ENCODE data around the gene ABCB11.
"Not testable (repeated sequence)": the region's sequence is repeated elsewhere in the genome, so short reads cannot be mapped to it uniquely, and the experiment has no call there.

ABCB11 gene

DNA sequence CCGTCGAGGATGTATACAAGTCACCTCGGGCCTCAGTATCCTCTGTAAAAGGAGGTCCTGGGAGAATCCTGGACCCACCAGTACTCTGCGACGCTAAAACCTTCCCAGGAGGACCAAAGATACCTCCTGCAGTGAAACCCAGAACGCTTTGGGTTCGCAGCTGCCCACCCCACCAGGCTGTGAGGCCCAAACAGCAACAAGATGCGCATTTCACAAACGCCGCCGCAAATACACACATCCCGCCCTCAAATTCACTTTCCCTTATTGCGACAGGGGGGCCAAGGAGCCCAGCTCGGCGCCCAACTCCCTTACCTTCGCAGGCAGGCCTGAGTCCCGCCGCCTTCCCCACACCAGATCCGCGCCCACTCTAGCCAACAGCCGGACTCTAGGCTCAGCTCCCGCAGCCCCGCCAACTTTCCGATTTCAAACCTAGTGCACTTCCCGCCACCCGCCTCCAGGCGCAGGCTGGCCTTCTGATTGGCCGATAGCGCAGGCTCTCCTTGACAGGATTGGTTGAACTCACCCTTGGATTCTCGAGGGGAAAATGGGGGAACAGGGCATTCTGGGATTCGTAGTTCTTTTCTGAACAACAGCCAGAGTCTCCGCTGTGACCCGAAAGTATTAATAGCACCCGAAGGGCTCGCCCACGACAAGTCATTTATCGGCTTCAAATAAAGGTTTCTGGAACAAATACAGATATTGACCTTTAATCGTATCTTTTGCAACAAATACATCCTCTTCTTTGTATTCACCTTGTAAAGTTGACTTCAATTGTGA, 140.9 kb downstream of the ABCB11 start, which contains the start of gene SPC25:
TSS of gene SPC25 (minus strand) at position 425 of the 777 bp plus-strand sequence. CDS start 911 bp downstream, outside the sequence.
- Histone ChIP-seq H3K27me3 (ENCODE audit: low read depth, low read length) (no peaks in the 10 kb centered on the region), H3K27ac (ENCODE audit: low read length) (peak within 1 kb of the TSS; percentile 15; the same call in 1 of the 2 replicates), H3K9me3 (ENCODE audit: insufficient read depth, low read length) (no peaks in the 10 kb centered on the region), H3K79me2 (ENCODE audit: low read length) (peaks cover 12% of the 10 kb centered on the region), H2AFZ (ENCODE audit: low read depth, low read length) (peak within 1 kb of the TSS; percentile 98), H3K9ac (ENCODE audit: low read length) (peak within 1 kb of the TSS; percentile 76), H4K20me1 (ENCODE audit: insufficient read depth, low read length) (no peaks in the 10 kb centered on the region), H3K4me3 (ENCODE audit: low read length) (peak within 1 kb of the TSS; percentile 85), H3K36me3 (replicated peaks; ENCODE audit: low read depth, low read length) (peaks cover 13% of the 10 kb centered on the region), H3K4me2 (ENCODE audit: low read length) (peak within 1 kb of the TSS; percentile 88), H3K4me1 (ENCODE audit: low read length) (peaks cover 9% of the 10 kb centered on the region)
- TF ChIP-seq, protein P1, sequence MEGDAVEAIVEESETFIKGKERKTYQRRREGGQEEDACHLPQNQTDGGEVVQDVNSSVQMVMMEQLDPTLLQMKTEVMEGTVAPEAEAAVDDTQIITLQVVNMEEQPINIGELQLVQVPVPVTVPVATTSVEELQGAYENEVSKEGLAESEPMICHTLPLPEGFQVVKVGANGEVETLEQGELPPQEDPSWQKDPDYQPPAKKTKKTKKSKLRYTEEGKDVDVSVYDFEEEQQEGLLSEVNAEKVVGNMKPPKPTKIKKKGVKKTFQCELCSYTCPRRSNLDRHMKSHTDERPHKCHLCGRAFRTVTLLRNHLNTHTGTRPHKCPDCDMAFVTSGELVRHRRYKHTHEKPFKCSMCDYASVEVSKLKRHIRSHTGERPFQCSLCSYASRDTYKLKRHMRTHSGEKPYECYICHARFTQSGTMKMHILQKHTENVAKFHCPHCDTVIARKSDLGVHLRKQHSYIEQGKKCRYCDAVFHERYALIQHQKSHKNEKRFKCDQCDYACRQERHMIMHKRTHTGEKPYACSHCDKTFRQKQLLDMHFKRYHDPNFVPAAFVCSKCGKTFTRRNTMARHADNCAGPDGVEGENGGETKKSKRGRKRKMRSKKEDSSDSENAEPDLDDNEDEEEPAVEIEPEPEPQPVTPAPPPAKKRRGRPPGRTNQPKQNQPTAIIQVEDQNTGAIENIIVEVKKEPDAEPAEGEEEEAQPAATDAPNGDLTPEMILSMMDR (IDR thresholded peaks at IDR 0.05; ENCODE audit: low read depth, low read length), result no peak
- TF ChIP-seq EZH2phosphoT487 (IDR thresholded peaks at IDR 0.05; ENCODE audit: low read depth), result no peak

DNA sequence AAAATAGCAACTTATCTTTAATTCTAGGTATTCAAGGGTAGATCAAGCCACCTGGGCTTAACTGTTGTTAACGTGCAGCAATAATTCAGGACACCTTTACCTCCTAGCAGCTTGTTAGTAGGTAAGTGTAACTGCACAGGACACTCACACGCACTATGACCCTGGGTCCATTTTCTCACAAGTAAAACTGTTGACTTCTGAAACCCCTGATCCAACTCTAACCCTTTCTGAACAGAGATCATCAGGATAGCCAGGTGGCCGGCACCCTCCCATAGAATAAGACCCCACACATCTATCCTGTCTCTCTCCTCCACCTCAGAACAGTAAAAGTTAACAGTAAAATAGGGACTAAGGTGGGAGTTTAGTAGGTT, 141.5 kb downstream of the ABCB11 start:
- Histone ChIP-seq H4K20me1 (ENCODE audit: insufficient read depth, low read length) (no peaks in the 10 kb centered on the region), H3K9ac (ENCODE audit: low read length) (peak overlapping the region; percentile 76), H3K27me3 (ENCODE audit: low read depth, low read length) (no peaks in the 10 kb centered on the region), H3K27ac (ENCODE audit: low read length) (no peak overlapping the region), H3K4me2 (ENCODE audit: low read length) (peak overlapping the region; percentile 88), H2AFZ (ENCODE audit: low read depth, low read length) (peak overlapping the region; percentile 96), H3K36me3 (replicated peaks; ENCODE audit: low read depth, low read length) (peaks cover 13% of the 10 kb centered on the region), H3K79me2 (ENCODE audit: low read length) (peaks cover 12% of the 10 kb centered on the region), H3K9me3 (ENCODE audit: insufficient read depth, low read length) (no peaks in the 10 kb centered on the region), H3K4me3 (ENCODE audit: low read length) (peak overlapping the region; percentile 85), H3K4me1 (ENCODE audit: low read length) (peaks cover 9% of the 10 kb centered on the region)
- TF ChIP-seq EZH2phosphoT487 (IDR thresholded peaks at IDR 0.05; ENCODE audit: low read depth), result no peak
- TF ChIP-seq, protein P1 (IDR thresholded peaks at IDR 0.05; ENCODE audit: low read depth, low read length), result no peak

DNA sequence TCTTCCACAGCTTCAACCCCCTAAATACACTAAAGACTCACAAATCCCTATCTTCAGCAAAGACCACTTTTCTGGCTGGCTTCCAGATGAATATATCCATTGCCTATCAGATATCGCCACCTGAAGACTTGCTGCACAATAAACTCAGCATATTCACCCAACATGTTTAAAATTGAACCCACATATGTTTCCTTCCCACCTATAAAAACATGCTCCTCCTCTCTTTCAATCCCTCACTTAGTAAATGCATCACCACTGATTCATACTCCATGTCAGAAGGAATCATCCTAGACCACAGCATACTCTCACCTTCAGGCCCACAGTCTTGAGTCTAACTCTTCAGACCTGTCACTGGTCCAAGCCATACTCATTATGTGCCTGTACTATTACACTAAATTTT, 146.1 kb downstream of the ABCB11 start:
- H4K20me1 ChIP-seq (ENCODE audit: insufficient read depth, low read length), result no peaks in the 10 kb centered on the region
- no peak overlapping the region for H3K4me3 ChIP-seq (ENCODE audit: low read length)
- no peak overlapping the region for H3K4me2 ChIP-seq (ENCODE audit: low read length)
- H3K9me3 ChIP-seq (ENCODE audit: insufficient read depth, low read length), result no peaks in the 10 kb centered on the region
- no peak overlapping the region for H3K27ac ChIP-seq (ENCODE audit: low read length)
- no peaks in the 10 kb centered on the region for H3K27me3 ChIP-seq (ENCODE audit: low read depth, low read length)
- H3K36me3 ChIP-seq (replicated peaks; ENCODE audit: low read depth, low read length), result peaks cover 18% of the 10 kb centered on the region
- peaks cover 9% of the 10 kb centered on the region for H3K79me2 ChIP-seq (ENCODE audit: low read length)
- H2AFZ ChIP-seq (ENCODE audit: low read depth, low read length), result no peak overlapping the region
- no peak for TF ChIP-seq EZH2phosphoT487 (IDR thresholded peaks at IDR 0.05; ENCODE audit: low read depth)
- TF ChIP-seq, protein P1 (IDR thresholded peaks at IDR 0.05; ENCODE audit: low read depth, low read length), result no peak
- H3K9ac ChIP-seq (ENCODE audit: low read length), result no peak overlapping the region
- H3K4me1 ChIP-seq (ENCODE audit: low read length), result peaks cover 5% of the 10 kb centered on the region; the same call in 1 of the 2 replicates

- not testable (repeated sequence) for H3K79me2 ChIP-seq (ENCODE audit: low read length); H3K4me3 ChIP-seq (ENCODE audit: low read length)
Measured at GRCh38 chr2:168882163-168882562, 149.0 kb downstream of the ABCB11 start.

More at GRCh38 chr2:168882163-168882562, 149.0 kb downstream of the ABCB11 start:
- H3K4me1 ChIP-seq (ENCODE audit: low read length); H2AFZ ChIP-seq (ENCODE audit: low read depth, low read length); H3K27ac ChIP-seq (ENCODE audit: low read length); H3K4me2 ChIP-seq (ENCODE audit: low read length); H4K20me1 ChIP-seq (ENCODE audit: insufficient read depth, low read length); H3K9ac ChIP-seq (ENCODE audit: low read length); H3K9me3 ChIP-seq (ENCODE audit: insufficient read depth, low read length); H3K27me3 ChIP-seq (ENCODE audit: low read depth, low read length): not testable (repeated sequence)
- H3K36me3 ChIP-seq (replicated peaks; ENCODE audit: low read depth, low read length), result peaks cover 11% of the 10 kb centered on the region

All from OCI-LY3 (cell line).